Measurements from ENCODE around the gene WDR41.

GRCh38 chr5:77425998-77426659 is 66.0 kb downstream of the WDR41 start:
- TF ChIP-seq CTCF (IDR thresholded peaks at IDR 0.05): no peak
- no peak for TF ChIP-seq POLR2A (IDR thresholded peaks at IDR 0.05)
- no peak for TF ChIP-seq EP300 (IDR thresholded peaks at IDR 0.05)
